Lower lobe of right lung (tissue), 2 donors: ENCODE measurements around the gene PLA2R1. TPM values are rescaled to one million over a fixed set of nuclear protein-coding genes. Genes with fewer than 3 reads are reported as not detected.
A peak's percentile ranks its signal among the peaks of the same experiment; 100 is the strongest.

ENCODE experiments used
- ATAC-seq, 2 donors: fragments of 200-7000 bp; cut with Tn5 transposase; one replicate each; pipeline ENCODE4 v1.9.1; 2020 to 2022; ENCODE audit warnings: mild to moderate bottlenecking in 2 of 2, moderate library complexity in 2 of 2
- DNase-seq: peaks from one replicate; pipeline ENCODE4 v3.0.0-alpha.2; 2020
- H3K27ac ChIP-seq: fragments of 200-600 bp; one replicate; pipeline ENCODE4 v1.8.0; 2022
- H3K27me3 ChIP-seq: fragments of 200-600 bp; one replicate; pipeline ENCODE4 v1.8.0; 2022; ENCODE audit warnings: low read depth
- H3K36me3 ChIP-seq: fragments of 200-600 bp; one replicate; pipeline ENCODE4 v1.8.0; 2022; ENCODE audit warnings: mild to moderate bottlenecking
- H3K4me1 ChIP-seq: fragments of 200-600 bp; one replicate; pipeline ENCODE4 v1.8.0; 2022
- H3K4me3 ChIP-seq: fragments of 200-600 bp; one replicate; pipeline ENCODE4 v1.8.0; 2022; ENCODE audit warnings: mild to moderate bottlenecking
- H3K9me3 ChIP-seq: fragments of 200-600 bp; one replicate; pipeline ENCODE4 v1.8.0; 2022
- CTCF ChIP-seq: fragments of 200-600 bp; IDR thresholded peaks from one replicate; pipeline ENCODE4 v1.8.0; 2022; ENCODE audit warnings: antibody characterized with exemption, mild to moderate bottlenecking
- intact Hi-C: fragments of 100-400 bp; cut with DNase I; formaldehyde crosslinking; loops from one replicate; pipeline ENCODE4 v1.11.0; 2022
- total RNA-seq: library from RNA; stranded (reverse); fragmentation: NEBNext Ultra II Directional; extraction: Animal tissue kit (Norgen Biotek cat#: 25700); gene quantifications from one replicate; pipeline ENCODE4 v1.2.1, GENCODE V29; 2021
- donor health status: DM: no; HTN: yes; CAD: no; lungs with severe emphysema.

PLA2R1 gene
- total RNA-seq, 1 donor from 2014 or later, result 5.6 TPM

- intact Hi-C loops, result no loop called here
- no peaks in the 10 kb centered on the region for H3K9me3 ChIP-seq
- DNase-seq (no peak), ATAC-seq (peak in 1 of 2 donors; percentile 7)
- peaks cover 27% of the 10 kb centered on the region for H3K27me3 ChIP-seq
- peaks cover 14% of the 10 kb centered on the region for H3K4me1 ChIP-seq
- no peak for TF ChIP-seq CTCF
- no peak overlapping the region for H3K27ac ChIP-seq
- peak overlapping the region; percentile 69 for H3K4me3 ChIP-seq
- no peaks in the 10 kb centered on the region for H3K36me3 ChIP-seq
Observed at GRCh38 chr2:160063271-160063670, 856 bp upstream of the PLA2R1 start.

GRCh38 chr2:160061944-160062291 is 497 bp downstream of the PLA2R1 start:
- H3K4me1 ChIP-seq, result peaks cover 14% of the 10 kb centered on the region
- ATAC-seq, result peak; percentile 16 to 48
- intact Hi-C loops, result no loop called here
- peaks cover 27% of the 10 kb centered on the region for H3K27me3 ChIP-seq
- TF ChIP-seq CTCF, result no peak
- H3K36me3 ChIP-seq, result no peaks in the 10 kb centered on the region
- H3K4me3 ChIP-seq, result peak overlapping the region; percentile 69
- peak; percentile 50 for DNase-seq
- no peaks in the 10 kb centered on the region for H3K9me3 ChIP-seq
- H3K27ac ChIP-seq, result no peak overlapping the region

GRCh38 chr2:160061533-160061932 is 882 bp downstream of the PLA2R1 start:
- H3K4me3 ChIP-seq, result peak overlapping the region; percentile 69
- no peak for ATAC-seq
- peaks cover 14% of the 10 kb centered on the region for H3K4me1 ChIP-seq
- no peak overlapping the region for H3K27ac ChIP-seq
- no peak for DNase-seq
- intact Hi-C loops, result no loop called here
- TF ChIP-seq CTCF, result no peak
- H3K36me3 ChIP-seq, result no peaks in the 10 kb centered on the region
- no peaks in the 10 kb centered on the region for H3K9me3 ChIP-seq
- H3K27me3 ChIP-seq, result peaks cover 27% of the 10 kb centered on the region

- DNase-seq (no peak), ATAC-seq (no peak)
- intact Hi-C loops, result no loop called here
- Histone ChIP-seq H3K27ac (no peak overlapping the region), H3K4me1 (peaks cover 14% of the 10 kb centered on the region), H3K4me3 (no peak overlapping the region), H3K9me3 (no peaks in the 10 kb centered on the region), H3K27me3 (peaks cover 27% of the 10 kb centered on the region), H3K36me3 (no peaks in the 10 kb centered on the region)
- TF ChIP-seq CTCF, result no peak
Observed at GRCh38 chr2:160060297-160060696, 2.1 kb downstream of the PLA2R1 start.

GRCh38 chr2:160057356-160057755 is 5.1 kb downstream of the PLA2R1 start:
- peaks cover 7% of the 10 kb centered on the region for H3K4me1 ChIP-seq
- H3K27ac ChIP-seq, result no peak overlapping the region
- DNase-seq (no peak), ATAC-seq (no peak)
- intact Hi-C loops, result no loop called here
- H3K36me3 ChIP-seq, result no peaks in the 10 kb centered on the region
- no peaks in the 10 kb centered on the region for H3K9me3 ChIP-seq
- no peak overlapping the region for H3K4me3 ChIP-seq
- no peak for TF ChIP-seq CTCF
- peaks cover 22% of the 10 kb centered on the region for H3K27me3 ChIP-seq

GRCh38 chr2:160055726-160056108 is 6.7 kb downstream of the PLA2R1 start:
- ATAC-seq (no peak), DNase-seq (no peak)
- no peak for TF ChIP-seq CTCF
- no peaks in the 10 kb centered on the region for H3K36me3 ChIP-seq
- H3K27ac ChIP-seq, result no peak overlapping the region
- peaks cover 6% of the 10 kb centered on the region for H3K27me3 ChIP-seq
- intact Hi-C loops, result no loop called here
- H3K4me1 ChIP-seq, result no peaks in the 10 kb centered on the region
- no peak overlapping the region for H3K4me3 ChIP-seq
- H3K9me3 ChIP-seq, result no peaks in the 10 kb centered on the region
